Activated naive CD8-positive, alpha-beta T cell treated with anti-CD3 and anti-CD28 coated beads, Interleukin-2, amount 50 U/mL, for 16 hours (primary cell): ENCODE results near the gene NOS3.

ENCODE experiments used
- DNase-seq: peaks from one replicate; pipeline ENCODE4 v3.0.0-alpha.2; 2020; ENCODE audit warnings: low read depth, low spot score

NOS3 gene

DNA sequence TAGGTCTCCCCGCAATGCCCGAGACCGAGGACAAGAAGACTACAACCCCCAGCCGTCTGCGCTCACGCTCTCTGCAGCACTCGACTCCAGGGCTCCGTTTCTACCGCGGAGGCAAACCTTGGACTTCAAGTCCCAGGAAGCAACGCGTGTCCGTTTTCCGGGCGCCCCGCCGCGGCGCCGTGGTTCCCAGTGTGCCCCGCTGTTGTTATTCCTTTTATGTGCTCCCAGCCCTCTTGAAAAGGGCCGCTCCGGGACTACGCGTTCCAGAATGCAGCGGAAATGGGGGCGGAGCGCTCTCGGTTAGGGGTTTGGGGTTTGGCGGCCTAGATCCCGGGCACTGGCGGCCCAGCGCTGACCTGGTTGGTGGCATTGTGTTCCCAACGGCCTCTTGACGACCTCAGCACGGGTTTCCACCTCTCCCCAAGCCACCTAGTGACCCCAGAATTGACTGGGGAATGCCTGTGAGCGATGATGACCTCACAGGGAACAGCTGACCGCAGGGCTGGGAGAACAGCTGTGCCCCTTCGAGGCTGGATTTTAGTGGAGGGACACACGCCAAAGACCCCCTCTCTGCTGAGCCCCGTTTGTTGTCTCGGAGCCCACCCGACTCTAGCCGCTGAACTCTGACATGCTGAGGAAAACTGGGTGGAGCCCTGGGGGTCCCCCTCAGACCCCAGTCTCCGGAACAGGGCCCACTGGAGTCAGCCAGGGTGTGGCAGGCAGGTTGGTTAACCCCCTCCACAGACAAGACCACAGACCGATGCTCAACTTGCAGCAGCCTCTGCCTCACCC is 67.4 kb downstream of the NOS3 start:
- peak; percentile 94 for DNase-seq

DNA sequence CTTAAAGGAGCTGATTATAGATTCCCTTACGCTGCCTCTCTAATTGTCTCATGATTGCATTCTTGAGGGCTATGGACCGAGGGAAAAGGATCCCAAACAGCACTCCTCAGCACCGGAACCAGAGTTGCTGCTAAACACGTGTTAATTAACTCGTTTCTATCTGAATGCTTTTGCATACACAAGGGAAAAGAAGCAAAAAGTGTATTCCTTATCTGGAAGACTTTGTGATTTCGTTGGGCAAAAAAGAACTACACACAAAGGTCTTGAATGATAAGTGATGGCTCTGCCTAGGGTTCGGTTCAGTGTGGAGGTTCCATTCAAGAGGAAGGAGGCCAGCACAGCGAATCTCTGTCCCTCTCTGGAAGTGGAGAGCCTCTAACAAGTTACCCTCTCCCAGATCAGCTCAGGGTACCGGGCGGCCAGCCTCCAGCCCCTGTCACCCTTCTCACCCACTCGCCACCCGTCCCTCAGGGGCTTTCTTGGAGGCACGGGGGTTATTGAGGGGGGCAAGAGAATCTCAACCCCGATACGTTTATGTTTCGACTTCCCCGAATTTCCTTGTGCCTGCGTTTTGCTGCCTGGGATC is 68.1 kb downstream of the NOS3 start:
- DNase-seq, result no peak

- DNase-seq, result peak; percentile 36
Measured at GRCh38 chr7:151059367-151060112, 68.7 kb downstream of the NOS3 start, which contains the start of gene SLC4A2. Gene SLC4A2, plus strand, starts transcription at chr7:151059589. Its CDS starts 2,399 bp downstream, at chr7:151061988.

- DNase-seq, result no peak
Measured at GRCh38 chr7:151060113-151060415, 69.2 kb downstream of the NOS3 start.

GRCh38 chr7:151060416-151061212 is 69.8 kb downstream of the NOS3 start:
- DNase-seq, result no peak

DNA sequence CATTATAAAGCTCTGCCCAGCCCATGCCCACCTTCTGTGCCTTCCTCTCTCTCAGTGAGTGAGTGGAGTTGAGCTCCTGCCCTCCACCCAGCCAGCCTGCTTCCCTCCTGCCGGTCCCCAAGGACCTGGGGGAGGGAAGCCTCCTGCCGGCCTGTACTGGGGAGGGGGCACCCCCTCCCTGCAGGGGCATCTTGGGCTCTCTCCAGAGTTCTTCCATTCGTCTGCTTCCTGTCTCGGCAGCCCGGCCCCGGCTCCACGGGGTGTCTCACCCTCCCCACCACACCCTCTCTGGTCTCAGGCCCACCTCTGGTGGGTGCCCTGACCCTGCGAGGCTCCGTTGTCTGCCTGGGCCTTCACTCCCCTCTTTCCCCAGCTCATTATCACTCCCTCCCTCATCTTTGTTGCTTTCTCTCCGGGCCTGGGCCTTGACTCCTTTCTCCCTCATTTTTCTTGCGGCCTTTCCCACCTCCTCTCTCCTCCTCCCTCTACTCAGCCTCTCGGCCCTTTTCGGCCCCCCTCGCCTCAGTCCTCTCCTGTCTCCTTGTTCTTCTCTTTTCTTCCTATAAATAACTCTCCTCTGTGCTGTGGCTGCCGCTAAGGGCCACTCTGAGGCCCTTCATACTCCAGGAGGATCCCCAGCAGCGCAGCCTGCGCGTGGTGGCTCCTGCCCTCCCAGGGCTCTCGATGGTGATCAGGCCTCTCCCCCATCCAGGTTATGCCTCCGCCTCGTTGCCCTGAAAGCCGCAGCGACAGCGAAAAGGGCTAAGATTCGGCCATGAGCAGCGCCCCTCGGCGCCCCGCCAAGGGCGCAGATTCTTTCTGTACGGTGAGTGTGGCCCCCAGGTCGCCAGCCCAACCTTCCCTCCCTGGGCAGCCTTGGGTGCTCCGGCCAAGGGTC is 70.6 kb downstream of the NOS3 start:
- no peak for DNase-seq

DNA sequence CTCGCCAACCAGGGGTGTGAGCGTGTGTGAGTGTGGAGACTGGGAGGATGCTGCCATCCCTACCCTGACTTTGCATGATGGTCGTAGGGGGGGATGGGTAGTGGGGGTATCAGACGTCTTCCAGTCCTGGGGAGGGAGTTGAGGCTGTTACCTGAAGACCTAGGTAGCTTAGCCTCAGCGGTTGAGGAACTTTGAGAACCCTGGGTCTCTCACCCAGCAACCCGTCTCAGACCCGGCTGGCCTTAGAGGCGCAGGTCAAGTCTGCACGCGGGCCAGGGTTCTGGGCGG is 71.2 kb downstream of the NOS3 start:
- no peak for DNase-seq

DNA sequence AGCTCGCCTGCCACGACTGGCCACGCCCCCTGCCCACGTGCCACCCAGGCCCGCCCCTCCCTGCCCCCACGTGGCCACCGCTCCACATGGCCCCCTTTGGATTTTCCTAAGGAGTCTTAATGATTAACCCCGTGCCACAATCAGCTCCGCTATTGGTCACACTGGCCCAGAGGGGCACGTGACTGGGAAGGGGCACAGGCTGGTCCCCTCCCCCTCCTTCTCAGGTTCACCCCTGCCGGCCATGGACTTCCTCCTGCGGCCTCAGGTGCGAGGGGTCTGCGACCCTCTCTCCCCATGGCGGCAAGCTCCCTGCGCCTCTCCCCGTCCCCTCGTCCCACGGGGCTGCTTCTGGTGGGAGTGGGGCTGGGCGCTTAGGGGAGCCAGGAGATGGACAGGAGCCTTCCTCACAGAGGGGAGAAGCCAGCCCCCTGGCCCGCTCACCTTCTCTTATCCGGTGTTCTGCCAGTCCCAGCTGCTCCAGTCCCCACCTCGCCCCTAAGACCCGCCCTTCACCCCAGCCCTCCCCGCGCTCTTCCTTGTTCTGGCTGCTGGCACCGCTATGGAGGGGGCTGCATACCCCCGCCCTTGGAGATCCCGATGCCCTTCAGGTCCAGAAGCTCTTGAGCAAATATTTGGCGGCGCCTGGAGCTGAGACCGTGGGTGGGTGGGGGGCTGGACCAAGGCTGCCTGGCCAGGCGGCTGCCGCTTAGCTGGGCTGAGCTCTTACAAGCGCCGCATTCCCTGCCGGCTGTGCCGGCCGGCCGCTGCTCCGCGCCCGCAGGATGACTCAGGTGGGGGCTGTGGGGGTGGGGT is 71.8 kb downstream of the NOS3 start:
- no peak for DNase-seq

DNA sequence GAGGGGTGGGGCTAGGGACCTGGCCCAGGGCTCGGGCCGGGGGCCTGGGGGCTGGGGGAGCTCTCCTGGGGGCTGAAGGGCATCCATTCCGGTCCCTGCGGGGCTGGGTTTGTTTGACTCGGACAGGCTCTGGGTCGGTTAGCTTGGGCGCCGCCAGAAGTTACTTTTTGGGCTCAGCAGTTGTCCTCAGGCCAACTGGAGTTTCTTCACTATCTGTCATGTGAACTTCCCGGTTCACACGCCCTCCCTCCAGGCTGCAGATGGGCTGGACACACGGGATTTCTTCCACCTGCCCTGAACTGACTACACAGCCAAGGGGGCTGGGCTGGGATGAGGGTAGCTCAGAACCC is 72.4 kb downstream of the NOS3 start:
- no peak for DNase-seq
